Natural killer cell (primary cell): ENCODE results near the gene RAD23B. TPM values are rescaled to one million over a fixed set of nuclear protein-coding genes. Genes with fewer than 3 reads are reported as not detected.

Source experiments
- ATAC-seq, 3 donors: fragments of 150-1000 bp in 2 of 3; fragments of 200-7000 bp in 1 of 3; cut with Tn5 transposase; 1 replicate in 1 of 3; 2 replicates in 2 of 3; pipeline ENCODE4 v1.10.0; 2021; ENCODE audit warnings: mild to moderate bottlenecking in 2 of 3, moderate library complexity in 2 of 3
- DNase-seq, 2 donors: peaks; one replicate each; pipeline versions ENCODE4 v3.0.0 to v3.0.0-alpha.2; 2013 to 2021; ENCODE audit warnings: mixed read lengths in 1 of 2
- H3K27ac ChIP-seq: one replicate; pipeline ENCODE4 v1.5.1; 2013; ENCODE audit warnings: mild to moderate bottlenecking, low read length
- H3K27me3 ChIP-seq: one replicate; pipeline ENCODE4 v1.6.1; 2013; ENCODE audit warnings: low read length; ENCODE audit not compliant: control insufficient read depth, insufficient read depth
- H3K36me3 ChIP-seq: one replicate; pipeline ENCODE4 v1.6.1; 2013; ENCODE audit warnings: low read length; ENCODE audit not compliant: control insufficient read depth, insufficient read depth
- H3K4me1 ChIP-seq: one replicate; pipeline ENCODE4 v1.6.1; 2013; ENCODE audit warnings: low read length; ENCODE audit not compliant: control insufficient read depth, insufficient read depth
- H3K4me3 ChIP-seq: one replicate; pipeline ENCODE4 v1.5.1; 2013; ENCODE audit warnings: low read length
- H3K9me3 ChIP-seq: one replicate; pipeline ENCODE4 v1.6.1; 2013; ENCODE audit warnings: low read length; ENCODE audit not compliant: control insufficient read depth, insufficient read depth
- H3K27ac Mint-ChIP-seq, 2 donors: one replicate each; pipeline ENCODE4 v1.8.0; 2022; ENCODE audit warnings: mild to moderate bottlenecking in 2 of 2, mixed read lengths in 2 of 2, moderate library complexity in 1 of 2
- H3K27me3 Mint-ChIP-seq, 2 donors: one replicate each; pipeline ENCODE4 v1.8.0; 2022; ENCODE audit warnings: low read depth in 2 of 2, mixed read lengths in 2 of 2
- H3K36me3 Mint-ChIP-seq: one replicate; pipeline ENCODE4 v1.8.0; 2022; ENCODE audit warnings: mixed read lengths
- H3K4me1 Mint-ChIP-seq, 2 donors: one replicate each; pipeline ENCODE4 v1.8.0; 2022; ENCODE audit warnings: mixed read lengths in 2 of 2
- H3K4me3 Mint-ChIP-seq: one replicate; pipeline ENCODE4 v1.8.0; 2022; ENCODE audit warnings: mild to moderate bottlenecking, moderate library complexity, mixed read lengths
- H3K9me3 Mint-ChIP-seq, 2 donors: one replicate each; pipeline ENCODE4 v1.8.0; 2022; ENCODE audit warnings: mixed read lengths in 2 of 2
- WGBS: methylation state at CpG from one replicate; pipeline ENCODE4 v1.1.7; 2013; ENCODE audit warnings: missing lambda C conversion rate; ENCODE audit not compliant: insufficient coverage; 5-methylcytosine and 5-hydroxymethylcytosine counted together
- intact Hi-C: fragments of 100-400 bp; cut with micrococcal nuclease; formaldehyde crosslinking; loops from one replicate; pipeline ENCODE4 v1.14.2; 2022
- total RNA-seq, 4 donors: library from RNA; stranded (reverse); fragments of 120-200 nt in 1 of 4; gene quantifications; one replicate each; pipeline versions ENCODE4 v1.2.3 to v1.2.4, GENCODE V29; 2013 to 2022
- TF ChIP-seq, protein P1 (sequence below): fragments of 200-600 bp; IDR thresholded peaks from one replicate; pipeline ENCODE4 v1.8.0; 2022; ENCODE audit warnings: antibody characterized with exemption

RAD23B gene
- total RNA-seq, 3 donors from 2014 or later (not counting 1 experiment from before 2014, with no cell fraction given), result 85.6 to 101 (median 92.6) TPM

DNA sequence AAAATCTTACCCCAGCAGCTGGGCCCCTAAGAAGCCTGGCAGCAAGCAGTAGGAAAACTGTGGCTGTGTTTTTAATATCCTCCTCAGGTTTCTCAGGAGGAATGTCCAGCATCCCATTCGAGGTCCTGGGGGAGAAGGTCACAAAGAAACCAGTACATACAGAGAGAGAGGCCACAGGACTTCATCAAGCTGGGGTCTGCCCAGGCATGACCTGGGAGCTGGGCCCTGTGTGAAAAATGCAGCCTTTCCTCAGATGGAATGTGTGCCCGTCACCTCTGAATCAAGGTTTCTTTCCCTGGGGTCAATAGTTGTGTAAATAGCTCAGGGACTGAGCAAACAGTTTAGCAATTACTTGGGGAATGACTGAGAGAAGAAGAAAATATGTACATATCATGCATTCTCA lies 33.9 kb upstream of the RAD23B start:
- TF ChIP-seq, protein P1, sequence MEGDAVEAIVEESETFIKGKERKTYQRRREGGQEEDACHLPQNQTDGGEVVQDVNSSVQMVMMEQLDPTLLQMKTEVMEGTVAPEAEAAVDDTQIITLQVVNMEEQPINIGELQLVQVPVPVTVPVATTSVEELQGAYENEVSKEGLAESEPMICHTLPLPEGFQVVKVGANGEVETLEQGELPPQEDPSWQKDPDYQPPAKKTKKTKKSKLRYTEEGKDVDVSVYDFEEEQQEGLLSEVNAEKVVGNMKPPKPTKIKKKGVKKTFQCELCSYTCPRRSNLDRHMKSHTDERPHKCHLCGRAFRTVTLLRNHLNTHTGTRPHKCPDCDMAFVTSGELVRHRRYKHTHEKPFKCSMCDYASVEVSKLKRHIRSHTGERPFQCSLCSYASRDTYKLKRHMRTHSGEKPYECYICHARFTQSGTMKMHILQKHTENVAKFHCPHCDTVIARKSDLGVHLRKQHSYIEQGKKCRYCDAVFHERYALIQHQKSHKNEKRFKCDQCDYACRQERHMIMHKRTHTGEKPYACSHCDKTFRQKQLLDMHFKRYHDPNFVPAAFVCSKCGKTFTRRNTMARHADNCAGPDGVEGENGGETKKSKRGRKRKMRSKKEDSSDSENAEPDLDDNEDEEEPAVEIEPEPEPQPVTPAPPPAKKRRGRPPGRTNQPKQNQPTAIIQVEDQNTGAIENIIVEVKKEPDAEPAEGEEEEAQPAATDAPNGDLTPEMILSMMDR, result no peak
- Mint-ChIP-seq H3K9me3 (no peaks in the 10 kb centered on the region), H3K4me1 (peaks cover 9 to 11% of the 10 kb centered on the region in 2 donors), H3K27me3 (peaks cover 12 to 21% of the 10 kb centered on the region in 2 donors), H3K36me3 (no peaks in the 10 kb centered on the region), H3K27ac (no peak overlapping the region), H3K4me3 (no peak overlapping the region)
- ATAC-seq (no peak), DNase-seq (no peak)
- peaks cover 7% of the 10 kb centered on the region for H3K4me1 ChIP-seq
- H3K36me3 ChIP-seq, result no peaks in the 10 kb centered on the region
- H3K9me3 ChIP-seq, result no peaks in the 10 kb centered on the region
- no peak overlapping the region for H3K27ac ChIP-seq
- WGBS, result 80% methylated on average over 2 of the region's 2 CpGs
- no peaks in the 10 kb centered on the region for H3K27me3 ChIP-seq
- no peak overlapping the region for H3K4me3 ChIP-seq
- intact Hi-C loops, result no loop called here

DNA sequence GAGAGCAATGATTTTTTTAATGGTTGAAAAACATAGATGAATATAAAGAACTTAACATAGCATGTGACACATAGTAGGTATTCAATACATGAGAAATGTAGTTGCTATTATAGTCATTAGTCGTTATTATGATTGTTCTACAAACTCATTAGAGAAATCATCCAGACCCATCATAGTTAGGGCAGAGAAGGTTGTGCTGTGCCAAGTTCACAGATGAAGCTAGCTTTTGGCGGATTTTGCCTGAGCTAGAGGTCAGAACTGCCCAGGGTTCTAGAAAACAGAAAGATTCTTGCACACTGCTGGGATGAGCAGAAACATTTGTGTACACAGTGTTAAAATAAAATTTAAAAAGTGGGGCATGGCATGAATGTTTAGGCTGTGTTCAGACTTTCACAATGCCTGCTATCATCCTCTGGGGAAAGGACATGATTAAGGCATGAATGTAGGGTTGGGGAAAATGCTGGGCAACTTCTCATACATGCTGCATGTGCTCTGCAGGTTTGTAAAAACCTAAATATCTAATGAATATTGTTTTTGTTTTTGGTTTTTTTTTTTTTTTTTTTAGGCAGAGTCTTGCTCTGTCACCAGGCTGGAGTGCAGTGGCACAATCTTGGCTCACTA lies 33.3 kb upstream of the RAD23B start:
- no peak overlapping the region for H3K4me3 Mint-ChIP-seq
- H3K4me1 Mint-ChIP-seq, result peaks cover 9 to 11% of the 10 kb centered on the region in 2 donors
- TF ChIP-seq, protein P1, result no peak
- intact Hi-C loops, result no loop called here
- Histone ChIP-seq H3K9me3 (no peaks in the 10 kb centered on the region), H3K27me3 (no peaks in the 10 kb centered on the region), H3K27ac (no peak overlapping the region), H3K4me3 (no peak overlapping the region), H3K36me3 (no peaks in the 10 kb centered on the region), H3K4me1 (peaks cover 7% of the 10 kb centered on the region)
- no peak for ATAC-seq
- H3K27ac Mint-ChIP-seq, result no peak overlapping the region
- H3K36me3 Mint-ChIP-seq, result no peaks in the 10 kb centered on the region
- no peak for DNase-seq
- peaks cover 12 to 21% of the 10 kb centered on the region in 2 donors for H3K27me3 Mint-ChIP-seq
- 100% methylated on average over 1 of the region's 2 CpGs for WGBS
- H3K9me3 Mint-ChIP-seq, result no peaks in the 10 kb centered on the region

GRCh38 chr9:107251756-107252322 lies 31.2 kb upstream of the RAD23B start:
- Histone ChIP-seq H3K4me1 (no peaks in the 10 kb centered on the region), H3K9me3 (no peaks in the 10 kb centered on the region), H3K27ac (no peak overlapping the region), H3K36me3 (no peaks in the 10 kb centered on the region), H3K27me3 (no peaks in the 10 kb centered on the region), H3K4me3 (no peak overlapping the region)
- peaks cover 0 to 1% of the 10 kb centered on the region in 2 donors for H3K4me1 Mint-ChIP-seq
- H3K27me3 Mint-ChIP-seq, result peaks cover 12 to 21% of the 10 kb centered on the region in 2 donors
- 80% methylated on average over 4 of the region's 4 CpGs for WGBS
- H3K27ac Mint-ChIP-seq, result no peak overlapping the region
- H3K36me3 Mint-ChIP-seq, result no peaks in the 10 kb centered on the region
- ATAC-seq, result no peak
- DNase-seq, result no peak
- no peaks in the 10 kb centered on the region for H3K9me3 Mint-ChIP-seq
- H3K4me3 Mint-ChIP-seq, result no peak overlapping the region
- TF ChIP-seq, protein P1, result no peak
- intact Hi-C loops, result no loop called here
